Astrocyte (in vitro differentiated cells and primary cell): ENCODE results near the gene BARX2.

Source experiments
- CTCF ChIP-seq: IDR thresholded peaks from 2 replicates; pipeline ENCODE4 v1.5.1; 2011; ENCODE audit warnings: low read depth, mild to moderate bottlenecking, inconsistent platforms, low read length, moderate library complexity; ENCODE audit not compliant: insufficient read depth
- EZH2 ChIP-seq: IDR thresholded peaks from 2 replicates; pipeline ENCODE4 v1.6.1; 2012; ENCODE audit warnings: mild to moderate bottlenecking, low read length, inconsistent platforms; ENCODE audit not compliant: insufficient read depth

GRCh38 chr11:129455756-129456655, 80.4 kb downstream of the BARX2 start:
- TF ChIP-seq CTCF (no peak), EZH2 (no peak)
